Measurements from ENCODE around the gene NDUFS1.

- TF ChIP-seq POLR2AphosphoS5 (IDR thresholded peaks at IDR 0.05; ENCODE audit: low read depth, low read length) (no peak), CTCF (IDR thresholded peaks at IDR 0.05) (no peak), REST (IDR thresholded peaks at IDR 0.05; ENCODE audit: insufficient read depth in 1 of 2, low read depth in 2 of 2, low read length in 1 of 2) (no peak)
Observed at GRCh38 chr2:206105038-206105437, 54.2 kb downstream of the NDUFS1 start.

Data from Panc1 (cell line).